Spleen (tissue), 7 donors: ENCODE results near the gene CEP63.

Experiments used
- POLR2A ChIP-seq, 3 donors: fragments of 450-650 bp; IDR thresholded peaks; one replicate each; pipeline ENCODE4 v1.5.1; 2017; ENCODE audit warnings: antibody characterized with exemption in 3 of 3, mild to moderate bottlenecking in 1 of 3
- TF ChIP-seq, protein P1 (sequence below), 11 experiments: fragments of 200-600 bp in 7 of 11; fragments of 450-650 bp in 4 of 11; sonication (generic) in 4 of 11; IDR thresholded peaks in 8 of 11; conservative IDR thresholded peaks in 3 of 11; 1 replicate in 7 of 11; 2 replicates in 4 of 11; pipeline versions ENCODE4 v1.4.0 to v1.8.0; 2016 to 2021; ENCODE audit warnings: antibody characterized with exemption in 11 of 11, inconsistent platforms in 4 of 11, mild to moderate bottlenecking in 1 of 11
- donor health status: DM: no; HTN: no; CAD: no; lungs with moderate emphysema.
- donor health status: DM: no; HTN: no; CAD: no.
- donor health status: DM: no; HTN: no; CAD: no.

DNA sequence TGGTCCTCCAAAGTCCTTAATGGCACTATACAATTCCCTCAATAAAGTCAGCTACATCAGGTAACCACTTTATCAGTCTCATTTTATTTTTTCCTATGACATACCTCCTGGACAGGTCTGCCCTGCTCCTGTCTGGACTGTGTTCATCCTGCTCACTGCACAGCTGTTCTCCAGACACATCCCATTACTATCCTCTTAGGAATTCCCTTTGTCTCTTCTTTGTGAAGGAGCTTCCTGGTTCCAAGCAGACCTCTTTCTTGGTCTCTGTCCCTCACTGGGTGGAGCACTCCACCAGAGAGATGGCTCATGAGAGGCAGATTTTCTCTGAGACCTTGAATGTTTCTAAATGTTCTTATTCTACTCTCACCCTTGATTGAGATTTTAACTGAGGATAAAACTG lies 104.9 kb downstream of the CEP63 start:
- TF ChIP-seq, protein P1, sequence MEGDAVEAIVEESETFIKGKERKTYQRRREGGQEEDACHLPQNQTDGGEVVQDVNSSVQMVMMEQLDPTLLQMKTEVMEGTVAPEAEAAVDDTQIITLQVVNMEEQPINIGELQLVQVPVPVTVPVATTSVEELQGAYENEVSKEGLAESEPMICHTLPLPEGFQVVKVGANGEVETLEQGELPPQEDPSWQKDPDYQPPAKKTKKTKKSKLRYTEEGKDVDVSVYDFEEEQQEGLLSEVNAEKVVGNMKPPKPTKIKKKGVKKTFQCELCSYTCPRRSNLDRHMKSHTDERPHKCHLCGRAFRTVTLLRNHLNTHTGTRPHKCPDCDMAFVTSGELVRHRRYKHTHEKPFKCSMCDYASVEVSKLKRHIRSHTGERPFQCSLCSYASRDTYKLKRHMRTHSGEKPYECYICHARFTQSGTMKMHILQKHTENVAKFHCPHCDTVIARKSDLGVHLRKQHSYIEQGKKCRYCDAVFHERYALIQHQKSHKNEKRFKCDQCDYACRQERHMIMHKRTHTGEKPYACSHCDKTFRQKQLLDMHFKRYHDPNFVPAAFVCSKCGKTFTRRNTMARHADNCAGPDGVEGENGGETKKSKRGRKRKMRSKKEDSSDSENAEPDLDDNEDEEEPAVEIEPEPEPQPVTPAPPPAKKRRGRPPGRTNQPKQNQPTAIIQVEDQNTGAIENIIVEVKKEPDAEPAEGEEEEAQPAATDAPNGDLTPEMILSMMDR (IDR thresholded peaks at IDR 0.05 in 8 of 11, conservative IDR thresholded peaks at IDR 0.05 in 3 of 11), result no peak
- TF ChIP-seq POLR2A (IDR thresholded peaks at IDR 0.05), result no peak
